WI38 (cell line): ENCODE measurements around the gene RNF38.
"Not testable (repeated sequence)": the region's sequence is repeated elsewhere in the genome, so short reads cannot be mapped to it uniquely, and the experiment has no call there.

Experiments
- H3K4me3 ChIP-seq: 2 replicates; pipeline ENCODE4 v1.5.1; 2011; ENCODE audit warnings: low read depth, mild to moderate bottlenecking, control low read depth, low read length
- CTCF ChIP-seq: IDR thresholded peaks from 2 replicates; pipeline ENCODE4 v1.5.1; 2012; ENCODE audit warnings: low read depth, mild to moderate bottlenecking, control low read depth, low read length

RNF38 gene

GRCh38 chr9:36318212-36318802 is 81.8 kb downstream of the RNF38 start:
- TF ChIP-seq CTCF = no peak
- no peak overlapping the region for H3K4me3 ChIP-seq

- H3K4me3 ChIP-seq = no peak overlapping the region
- no peak for TF ChIP-seq CTCF
Observed at GRCh38 chr9:36317766-36318165, 82.3 kb downstream of the RNF38 start.

- no peak for TF ChIP-seq CTCF
- H3K4me3 ChIP-seq = no peak overlapping the region
Observed at GRCh38 chr9:36316611-36317317, 83.3 kb downstream of the RNF38 start.

- no peak overlapping the region for H3K4me3 ChIP-seq
- TF ChIP-seq CTCF = no peak
Observed at GRCh38 chr9:36316049-36316448, 84.0 kb downstream of the RNF38 start.

GRCh38 chr9:36315283-36315682 is 84.8 kb downstream of the RNF38 start:
- TF ChIP-seq CTCF = no peak
- H3K4me3 ChIP-seq = no peak overlapping the region

GRCh38 chr9:36314740-36315139 is 85.3 kb downstream of the RNF38 start:
- TF ChIP-seq CTCF = no peak

GRCh38 chr9:36306471-36307306 is 93.4 kb downstream of the RNF38 start:
- no peak overlapping the region for H3K4me3 ChIP-seq
- no peak for TF ChIP-seq CTCF

More at GRCh38 chr9:36314740-36315139, 85.3 kb downstream of the RNF38 start:
- no peak overlapping the region for H3K4me3 ChIP-seq

- H3K4me3 ChIP-seq = not testable (repeated sequence)
Observed at GRCh38 chr9:36304366-36304765, 95.7 kb downstream of the RNF38 start.
